Stimulated activated CD8-positive, alpha-beta memory T cell treated with anti-CD3 and anti-CD28 coated beads, Interleukin-2, amount 100 ng/mL, for 48 hours (primary cell): ENCODE measurements around the gene HSD17B11.
"Not testable (repeated sequence)": the region's sequence is repeated elsewhere in the genome, so short reads cannot be mapped to it uniquely, and the experiment has no call there.

Source experiments
- DNase-seq, 2 donors: peaks; one replicate each; pipeline ENCODE4 v3.0.0-alpha.2; 2020; ENCODE audit warnings: low read depth in 2 of 2

HSD17B11 gene

DNA sequence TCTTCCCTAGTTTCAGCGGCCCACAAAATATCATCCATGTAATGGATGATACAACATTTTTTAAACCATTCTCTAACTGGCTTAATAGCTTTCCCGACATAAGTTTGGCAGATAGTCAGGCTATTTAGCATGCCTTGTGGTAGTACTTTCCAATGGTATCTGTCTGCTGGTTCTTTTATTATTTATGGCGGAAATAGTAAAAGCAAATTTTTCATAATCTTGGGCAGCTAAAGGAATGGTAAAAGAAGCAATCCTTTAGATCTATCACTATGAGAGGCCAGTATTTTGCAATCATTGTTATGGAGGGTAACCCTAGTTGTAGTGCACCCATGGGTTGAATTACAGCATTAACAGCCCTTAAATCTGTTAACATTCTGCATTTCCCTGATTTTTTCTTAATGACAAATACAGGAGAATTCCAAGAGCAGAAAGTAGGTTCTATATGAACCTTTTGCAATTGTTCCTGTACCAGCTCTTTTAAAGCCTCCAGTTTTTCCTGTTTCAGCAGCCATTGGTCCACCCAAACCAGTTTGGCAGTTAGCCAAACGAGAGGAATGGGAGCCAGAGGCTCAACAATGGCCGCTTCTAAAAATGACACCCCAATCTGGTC, 14.3 kb upstream of the HSD17B11 start:
- DNase-seq: no peak

DNA sequence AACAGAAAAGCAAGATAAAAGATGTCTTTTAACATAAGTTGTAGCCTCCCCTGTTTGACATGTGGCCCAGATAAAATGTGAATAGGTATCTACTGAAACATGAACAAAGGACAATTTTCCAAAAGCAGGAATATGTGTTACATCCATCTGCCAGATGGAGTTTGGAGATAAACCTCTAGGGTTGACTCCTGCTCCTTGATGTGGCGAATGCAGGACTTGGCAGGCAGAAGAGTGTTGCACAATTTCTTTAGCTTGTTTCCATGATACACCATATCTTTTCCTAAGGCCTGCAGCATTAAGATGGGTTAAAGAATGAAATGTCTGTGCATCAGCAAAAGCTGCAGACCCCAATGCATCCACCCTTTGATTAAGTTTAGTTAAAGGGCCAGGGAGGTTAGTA, 12.7 kb upstream of the HSD17B11 start:
- DNase-seq: not testable (repeated sequence)

DNA sequence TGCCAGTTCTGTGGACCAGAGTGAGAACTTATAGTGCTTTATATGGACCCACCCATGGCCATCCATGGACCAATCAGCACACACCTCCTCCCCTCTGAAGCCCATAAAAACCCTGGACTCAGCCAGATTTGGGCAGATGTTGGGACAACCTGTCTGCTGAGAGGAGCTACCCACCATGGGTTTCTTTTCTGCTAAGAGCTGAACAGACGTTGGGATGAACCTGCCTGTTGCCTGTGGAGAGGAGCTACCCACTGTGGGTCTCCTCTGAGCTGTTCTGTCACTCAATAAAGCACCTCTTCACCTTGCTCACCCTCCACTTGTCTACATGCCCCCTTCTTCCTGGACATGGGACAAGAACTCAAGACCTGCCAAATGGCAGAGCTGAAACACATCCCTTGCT, 9.0 kb upstream of the HSD17B11 start:
- DNase-seq: no peak

DNA sequence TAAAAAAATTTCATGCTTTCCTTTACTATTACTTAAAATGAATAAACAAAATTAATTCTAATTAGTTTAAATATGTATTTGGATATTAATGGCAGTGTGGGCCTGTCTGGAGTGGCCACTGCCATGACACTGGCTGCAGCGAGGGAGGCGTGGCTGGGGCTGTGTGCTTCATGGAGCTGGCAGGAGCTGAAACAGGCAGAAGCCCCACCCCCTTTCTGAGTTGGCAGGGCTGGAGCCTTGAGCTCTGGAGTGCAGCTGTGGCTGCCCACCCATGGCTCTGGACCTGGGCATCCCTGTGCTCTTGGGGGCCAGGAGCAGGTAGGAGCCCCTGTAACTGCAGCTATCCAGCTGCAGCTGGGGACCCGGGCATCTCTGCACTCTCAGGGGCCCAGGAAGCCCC, 8.2 kb upstream of the HSD17B11 start:
- DNase-seq: no peak

DNA sequence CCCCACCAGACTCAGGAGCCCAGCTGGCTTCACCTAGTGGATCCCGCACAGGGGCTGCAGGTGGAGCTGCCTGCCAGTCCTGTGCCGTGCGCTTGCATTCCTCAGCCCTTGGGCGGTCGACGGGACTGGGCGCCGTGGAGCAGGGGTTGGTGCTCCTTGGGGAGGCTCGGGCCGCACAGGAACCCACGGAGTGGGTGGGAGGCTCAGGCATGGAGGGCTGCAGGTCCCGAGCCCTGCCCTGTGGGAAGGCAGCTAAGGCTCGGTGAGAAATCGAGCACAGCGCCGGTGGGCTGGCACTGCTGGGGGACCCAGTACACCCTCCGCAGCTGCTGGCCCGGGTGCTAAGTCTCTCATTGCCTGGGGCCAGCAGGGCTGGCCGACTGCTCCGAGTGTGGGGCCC, 4.9 kb upstream of the HSD17B11 start:
- DNase-seq: not testable (repeated sequence)

DNA sequence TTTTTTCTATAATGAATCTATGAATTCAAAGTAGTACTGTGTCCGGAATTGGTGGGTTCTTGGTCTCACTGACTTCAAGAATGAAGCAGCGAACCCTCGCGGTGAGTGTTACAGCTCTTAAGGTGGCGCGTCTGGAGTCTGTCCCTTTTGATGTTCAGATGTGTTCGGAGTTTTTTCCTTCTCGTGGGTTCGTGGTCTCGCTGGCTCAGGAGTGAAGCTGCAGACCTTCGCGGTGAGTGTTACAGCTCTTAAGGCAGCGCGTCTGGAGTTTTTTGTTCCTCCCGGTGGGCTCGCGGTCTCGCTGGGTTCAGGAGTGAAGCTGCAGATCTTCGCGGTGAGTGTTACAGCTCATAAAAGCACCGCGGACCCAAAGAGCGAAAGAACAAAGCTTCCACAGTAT, 4.1 kb upstream of the HSD17B11 start:
- not testable (repeated sequence) for DNase-seq

DNA sequence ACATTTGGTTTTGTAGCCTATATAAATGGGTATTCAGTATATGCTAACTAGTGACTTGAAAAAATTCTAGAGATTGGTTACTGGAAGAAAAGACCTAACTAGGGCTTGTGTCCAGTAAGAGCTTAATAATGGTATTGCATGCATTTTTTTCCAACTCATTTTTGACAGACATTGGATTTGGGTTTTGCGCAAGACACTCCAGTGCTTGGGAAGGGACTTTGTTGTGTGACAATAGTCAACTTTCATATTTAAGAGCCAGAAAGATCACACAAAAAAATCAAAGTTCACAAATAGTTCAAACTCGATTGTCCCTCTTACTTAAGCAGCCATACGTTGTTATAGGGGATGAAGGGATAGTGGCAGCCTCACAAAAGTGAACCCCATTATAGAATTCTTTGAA, 1.2 kb upstream of the HSD17B11 start:
- no peak for DNase-seq

DNA sequence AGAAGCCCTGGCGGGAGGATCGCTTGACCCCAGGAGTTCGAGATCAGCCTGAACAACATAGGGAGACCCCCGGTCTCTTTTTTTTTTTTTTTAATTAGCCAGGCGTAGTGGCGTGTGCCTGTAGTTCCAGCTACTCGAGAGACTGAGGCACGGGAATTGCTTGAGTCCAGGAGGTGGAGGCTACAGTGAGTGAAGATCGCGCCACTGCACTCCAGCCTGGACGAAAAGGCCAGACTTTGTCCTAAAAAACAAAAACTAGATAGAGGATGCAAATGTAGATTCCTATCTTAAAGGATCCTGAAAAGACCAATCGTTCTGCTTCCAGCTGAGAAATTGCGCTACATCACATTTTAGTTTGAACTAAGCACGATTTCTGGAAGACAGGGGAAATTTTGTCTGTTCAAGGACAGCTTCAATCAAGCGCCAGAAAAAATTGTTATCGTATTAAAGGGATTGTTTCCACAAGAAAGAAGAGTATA, 627 bp upstream of the HSD17B11 start:
- no peak for DNase-seq

DNA sequence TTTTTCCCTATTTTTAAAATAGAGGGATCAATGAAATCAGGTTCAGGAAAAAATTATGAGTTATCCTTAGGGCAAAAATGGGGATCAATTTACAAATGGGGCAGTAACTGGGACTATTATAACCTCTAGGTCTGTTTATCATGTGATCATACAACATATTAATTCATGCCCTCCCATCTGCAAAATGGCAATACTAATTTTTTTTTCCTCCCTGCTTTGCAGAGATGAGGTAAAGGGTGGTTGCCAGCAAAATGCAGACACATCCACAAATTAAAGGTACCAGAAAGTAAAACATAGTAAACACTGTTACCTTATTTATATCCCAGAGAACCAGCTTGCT, 467 bp downstream of the HSD17B11 start:
- no peak for DNase-seq

DNA sequence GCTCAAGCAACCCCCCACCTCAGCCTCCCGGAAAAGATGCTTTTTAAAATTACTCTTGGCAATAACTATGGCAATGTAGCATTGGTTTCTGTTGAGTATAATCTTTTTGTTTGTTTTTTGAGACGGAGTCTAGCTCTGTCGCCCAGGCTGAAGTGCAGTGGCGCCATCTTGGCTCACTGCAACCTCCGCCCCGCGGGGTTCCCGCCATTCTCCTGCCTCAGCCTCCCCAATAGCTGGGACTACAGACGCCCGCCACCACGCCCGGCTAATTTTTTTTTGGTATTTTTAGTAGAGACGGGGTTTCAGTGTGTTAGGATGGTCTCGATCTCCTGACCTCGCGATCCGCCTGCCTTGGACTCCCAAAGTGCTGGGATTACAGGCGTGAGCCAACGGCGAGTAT, 933 bp downstream of the HSD17B11 start:
- not testable (repeated sequence) for DNase-seq

DNA sequence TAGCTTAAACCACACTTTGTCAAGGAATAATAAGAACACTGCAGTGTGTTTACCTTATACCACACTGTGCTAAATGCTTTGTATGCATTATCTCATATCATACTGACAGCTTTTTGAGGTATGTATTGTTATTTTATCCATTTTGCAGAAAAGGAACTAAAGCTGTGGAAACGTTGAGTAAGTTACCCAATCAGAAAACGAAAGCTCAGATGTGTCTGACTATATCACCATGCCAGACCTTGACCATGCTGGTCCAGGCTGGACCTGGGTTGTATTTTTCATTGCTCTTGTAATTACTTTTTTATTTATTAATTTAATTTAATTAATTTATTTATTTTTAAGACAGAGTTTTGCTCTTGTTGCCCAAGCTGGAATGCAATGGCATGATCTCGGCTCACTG, 2.1 kb downstream of the HSD17B11 start:
- no peak for DNase-seq

DNA sequence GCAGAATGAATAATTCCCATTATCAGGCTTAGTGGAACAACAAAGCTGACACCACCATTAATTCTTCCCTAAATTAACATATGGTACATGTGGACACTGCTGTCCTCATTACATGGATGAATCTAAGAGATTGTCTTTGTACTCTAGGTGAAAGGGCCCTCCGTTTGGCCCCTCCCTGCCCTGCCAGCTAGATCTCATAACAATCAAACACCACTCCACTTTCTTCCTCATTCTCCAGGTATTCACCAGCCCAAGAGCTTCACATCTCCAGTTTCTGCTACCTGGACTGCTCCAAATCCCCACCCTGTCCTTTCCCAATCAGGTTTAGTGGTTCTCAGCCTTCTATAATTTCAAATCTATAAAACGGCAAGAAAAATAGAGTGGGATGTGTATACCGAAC, 3.8 kb downstream of the HSD17B11 start:
- DNase-seq: no peak

DNA sequence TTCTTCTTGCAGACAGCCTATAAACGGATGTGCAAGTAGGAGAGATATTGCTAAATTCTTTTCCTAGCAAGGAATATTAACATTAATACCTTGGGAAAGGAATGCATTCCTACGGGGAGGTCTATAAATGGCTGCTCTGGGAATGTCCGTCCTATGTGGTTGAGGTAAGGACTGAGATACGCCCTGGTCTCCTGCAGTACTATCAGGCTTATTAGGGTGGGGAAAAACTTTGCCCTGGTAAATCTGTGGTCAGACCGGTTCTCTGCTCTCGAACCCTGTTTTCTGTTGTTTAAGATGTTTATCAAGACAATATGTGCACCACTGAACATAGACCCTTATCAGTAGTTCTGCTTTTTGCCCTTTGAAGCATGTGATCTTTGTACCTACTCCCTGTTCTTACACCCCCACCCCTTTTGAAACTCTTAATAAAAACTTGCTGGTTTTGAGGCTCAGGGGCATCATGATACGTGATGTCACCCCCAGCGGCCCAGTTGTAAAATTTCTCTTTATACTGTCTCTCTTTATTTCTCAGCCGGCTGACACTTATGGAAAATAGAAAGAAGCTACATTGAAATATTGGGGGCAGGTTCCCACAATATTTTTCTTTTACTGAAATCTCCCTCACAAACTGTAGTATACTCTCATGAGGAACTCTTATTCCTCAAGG, 6.4 kb downstream of the HSD17B11 start:
- not testable (repeated sequence) for DNase-seq

DNA sequence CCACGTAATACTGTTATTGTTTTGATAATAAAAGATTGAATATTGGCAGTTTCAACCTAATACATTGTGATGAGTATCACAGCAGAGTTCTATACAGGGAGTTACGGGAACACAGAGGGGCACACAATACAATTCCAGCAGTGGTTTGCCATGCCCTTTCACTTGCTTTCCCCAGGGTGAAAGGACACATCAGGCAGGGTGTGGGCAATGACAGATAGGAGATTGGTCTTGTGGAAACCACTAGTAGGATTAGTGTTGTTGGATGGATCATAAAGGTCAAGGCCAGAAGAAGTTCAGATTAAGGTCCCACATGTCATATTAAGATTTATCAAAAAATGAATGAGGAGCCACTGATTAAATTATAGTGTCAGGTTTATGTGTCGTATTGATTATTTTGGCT, 8.1 kb downstream of the HSD17B11 start:
- DNase-seq: no peak

DNA sequence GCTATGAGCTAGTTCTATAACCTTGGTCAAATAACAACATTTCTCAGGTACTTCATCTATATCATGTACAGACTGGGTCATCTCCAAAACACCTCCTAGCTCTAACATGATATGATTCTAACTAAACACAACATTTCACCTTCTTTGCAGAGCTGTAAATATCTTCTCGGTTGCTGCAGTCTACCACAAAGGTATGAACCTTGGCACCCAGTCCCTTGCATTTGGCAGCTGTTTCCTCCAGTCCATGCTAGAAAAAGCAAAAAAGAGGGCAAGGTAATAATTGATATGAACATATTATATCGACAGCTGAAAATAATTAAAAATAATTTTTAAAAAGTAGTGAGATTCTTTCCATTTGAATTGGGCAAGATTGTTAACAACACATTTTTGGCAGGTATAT, 8.9 kb downstream of the HSD17B11 start:
- DNase-seq: no peak

DNA sequence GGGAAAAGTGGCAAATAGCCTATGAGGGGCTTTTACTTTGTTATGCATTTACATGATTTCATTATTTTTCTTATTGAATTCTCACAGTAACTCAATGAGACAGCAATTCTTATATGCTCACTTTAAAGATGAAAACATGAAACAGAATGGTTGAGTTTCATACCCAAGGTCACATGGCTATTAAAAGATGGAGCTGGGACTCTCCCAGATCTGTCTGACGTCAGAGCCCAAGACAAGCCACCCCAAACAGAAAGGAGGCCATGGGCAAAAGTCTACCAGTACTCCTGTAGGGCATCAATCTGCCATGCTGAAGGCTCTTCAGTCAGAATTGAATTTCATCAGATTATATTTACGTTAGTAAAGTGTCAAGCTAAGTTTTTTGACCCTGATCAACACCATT, 13.2 kb downstream of the HSD17B11 start:
- DNase-seq: no peak

DNA sequence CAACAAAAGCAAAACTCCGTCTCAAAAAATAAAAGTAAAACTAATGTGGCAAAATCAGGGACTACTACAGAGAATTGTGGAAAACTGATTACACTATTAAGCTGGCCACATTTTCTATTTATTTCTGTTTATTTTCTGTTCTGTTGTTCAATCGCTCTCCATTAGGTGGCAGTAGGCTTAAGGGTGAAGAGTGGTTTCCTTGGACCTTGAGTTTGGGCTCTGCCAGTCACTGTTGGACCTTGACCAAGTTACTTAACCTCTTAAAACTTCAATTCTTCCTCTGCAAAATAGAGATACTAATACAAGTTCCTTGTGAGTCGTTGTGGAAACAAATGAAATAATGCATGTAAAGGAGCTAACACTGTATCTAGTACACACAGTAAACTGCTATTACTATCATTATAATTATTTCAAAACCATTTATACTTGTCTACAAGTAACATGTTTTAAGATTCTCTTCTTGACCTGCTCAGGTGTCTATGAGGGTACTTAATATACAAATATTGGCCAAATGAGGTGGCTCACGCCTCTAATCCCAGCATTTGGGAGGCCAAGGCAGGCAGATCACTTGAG, 15.2 kb downstream of the HSD17B11 start:
- no peak for DNase-seq

DNA sequence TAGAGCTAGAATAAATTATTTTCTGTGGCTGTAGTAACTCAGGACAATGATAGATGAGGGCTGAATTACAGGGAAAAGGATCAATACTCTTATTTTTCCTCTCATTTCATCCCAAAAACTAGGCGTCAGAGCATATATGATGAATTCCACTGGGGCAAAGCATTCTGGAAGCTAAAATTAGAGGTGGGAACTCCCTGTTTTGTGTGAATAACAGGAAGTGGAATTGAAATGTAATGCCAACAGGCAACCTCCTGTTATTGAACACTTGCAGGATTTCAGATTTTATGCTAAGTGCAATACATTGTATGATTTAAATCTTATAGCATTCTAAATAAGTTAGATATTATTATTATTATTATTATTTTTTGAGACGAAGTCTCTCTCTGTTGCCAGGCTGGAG, 20.9 kb downstream of the HSD17B11 start:
- DNase-seq: no peak

DNA sequence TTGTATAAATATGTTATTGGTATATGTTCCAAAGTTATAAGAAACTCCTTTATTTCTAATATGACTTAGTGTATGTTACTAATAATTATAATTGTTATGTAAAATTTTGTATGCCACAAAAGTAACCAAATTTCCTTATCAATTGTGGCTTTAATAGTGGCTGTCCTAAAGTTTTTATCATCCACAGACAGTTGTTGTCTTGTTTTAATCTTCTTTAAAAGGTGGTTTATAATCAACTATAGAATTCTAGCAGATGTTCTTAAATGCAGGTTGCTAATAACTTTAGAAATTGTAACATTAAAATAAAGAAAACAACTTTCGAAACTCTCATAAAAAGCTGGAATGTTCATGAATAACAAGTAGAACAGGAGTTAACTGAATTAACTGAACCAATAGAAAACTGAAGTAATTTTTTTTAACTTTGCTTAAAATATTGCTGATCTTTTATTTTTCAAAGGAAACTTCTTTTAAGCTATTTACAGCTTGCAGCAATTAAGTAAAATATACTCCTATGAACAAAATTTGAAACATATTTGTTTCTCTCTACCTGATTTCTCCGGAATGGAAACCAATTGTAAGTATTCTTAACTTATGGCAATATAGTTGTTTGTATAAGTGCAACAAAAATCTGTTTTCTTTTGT, 24.3 kb downstream of the HSD17B11 start:
- no peak for DNase-seq

DNA sequence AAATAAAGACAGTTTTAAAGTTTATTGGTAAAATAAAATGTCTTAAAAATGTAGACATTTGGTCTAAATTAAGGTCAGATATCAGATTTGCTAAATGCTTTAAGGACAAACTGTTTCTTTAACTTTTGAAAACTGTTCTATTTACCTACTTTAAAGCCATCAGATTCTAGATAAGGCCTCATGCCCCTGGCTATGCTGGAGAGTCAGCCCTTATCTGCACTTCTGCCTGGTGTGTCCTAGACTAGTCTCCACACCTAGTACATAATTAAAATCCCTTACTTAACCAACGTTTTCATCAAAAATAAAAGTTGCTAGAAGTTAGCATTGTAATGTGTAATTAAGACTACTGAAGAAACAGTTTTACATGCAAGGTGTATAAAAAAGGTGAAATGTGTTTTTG, 25.6 kb downstream of the HSD17B11 start:
- DNase-seq: no peak

DNA sequence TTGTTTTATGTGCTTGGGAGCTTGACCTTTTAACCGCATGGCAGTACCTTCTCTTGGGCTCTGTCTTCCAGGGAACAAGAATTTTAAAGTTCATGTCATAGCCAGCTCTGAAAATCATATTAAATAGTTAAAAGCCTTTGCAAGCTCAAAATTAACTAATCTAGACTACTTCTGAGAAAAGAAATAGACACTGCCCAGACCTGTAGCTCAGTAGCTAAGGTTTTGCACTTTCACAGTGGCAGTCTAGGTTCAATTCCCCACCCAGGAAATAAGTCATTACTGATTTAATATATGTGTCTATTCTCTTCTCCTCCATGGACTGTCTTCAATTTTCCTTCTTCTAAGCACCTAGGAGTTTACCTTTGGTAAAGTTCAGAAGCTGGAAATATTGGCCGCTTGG, 27.4 kb downstream of the HSD17B11 start:
- DNase-seq: no peak

DNA sequence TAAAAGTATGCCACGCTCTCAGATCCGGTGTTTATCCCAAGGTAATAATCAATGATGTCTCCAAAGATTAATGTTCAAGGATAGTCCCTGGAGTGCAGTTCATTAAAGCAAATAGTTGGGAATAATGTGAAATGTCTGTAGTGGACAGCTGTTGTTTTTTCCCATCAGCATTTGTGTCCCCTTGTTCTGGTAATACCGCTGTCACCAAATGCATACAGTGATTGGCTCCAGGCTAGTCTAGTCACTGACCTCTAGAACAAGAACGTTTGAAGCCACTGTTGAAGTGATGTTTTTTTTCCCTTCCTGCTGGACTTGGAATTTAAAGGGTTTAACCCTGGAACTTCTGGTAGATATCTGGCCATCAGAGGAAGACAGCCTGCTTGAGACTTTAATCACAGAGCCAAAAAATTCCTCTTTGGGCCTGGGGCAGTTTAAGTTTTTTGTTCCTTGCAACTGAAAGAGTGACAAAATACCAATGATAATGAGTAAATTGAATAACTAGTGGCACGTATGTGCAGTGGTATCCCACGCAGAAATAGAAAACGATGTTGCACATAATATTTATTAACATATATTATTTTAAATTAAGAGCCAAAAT, 30.6 kb downstream of the HSD17B11 start:
- no peak for DNase-seq

DNA sequence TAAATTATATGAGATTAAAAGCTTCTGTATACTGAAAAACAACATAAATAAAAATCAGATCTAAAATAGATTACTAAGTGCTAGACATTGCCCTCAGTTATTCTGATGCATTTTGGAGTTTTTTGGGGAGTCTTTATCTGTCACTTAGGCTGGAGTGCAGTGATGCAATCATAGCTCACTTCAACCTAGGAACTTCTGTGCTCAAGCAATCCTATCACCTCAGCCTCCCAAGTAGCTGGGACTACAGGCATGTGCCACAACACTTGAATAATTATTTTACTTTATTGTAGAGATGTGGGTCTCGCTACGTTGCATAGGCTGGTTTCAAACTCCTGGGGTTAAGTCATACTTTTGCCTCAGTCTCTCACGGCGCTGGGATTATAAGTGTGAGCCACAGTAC, 31.7 kb downstream of the HSD17B11 start:
- no peak for DNase-seq
